Neural crest cell (in vitro differentiated cells): ENCODE results near the gene TTBK2. TPM values are rescaled to one million over a fixed set of nuclear protein-coding genes. Genes with fewer than 3 reads are reported as not detected.

ENCODE experiments used
- DNase-seq: peaks from one replicate; pipeline ENCODE4 v3.0.0; 2021; ENCODE audit warnings: low read depth, mixed read lengths, low spot score
- H3K27ac Mint-ChIP-seq: one replicate; pipeline ENCODE4 v1.8.0; 2021; ENCODE audit warnings: mild to moderate bottlenecking, mixed read lengths; ENCODE audit not compliant: unreplicated experiment
- H3K27me3 Mint-ChIP-seq: 2 replicates; pipeline ENCODE4 v1.8.0; 2021; ENCODE audit warnings: low read depth, mild to moderate bottlenecking, mixed read lengths
- H3K36me3 Mint-ChIP-seq: 2 replicates; pipeline ENCODE4 v1.8.0; 2021; ENCODE audit warnings: low read depth, mild to moderate bottlenecking, mixed read lengths
- H3K4me1 Mint-ChIP-seq: 2 replicates; pipeline ENCODE4 v1.8.0; 2021; ENCODE audit warnings: mixed read lengths
- H3K4me3 Mint-ChIP-seq: one replicate; pipeline ENCODE4 v1.8.0; 2021; ENCODE audit warnings: mild to moderate bottlenecking, mixed read lengths
- H3K9me3 Mint-ChIP-seq: 2 replicates; pipeline ENCODE4 v1.8.0; 2021; ENCODE audit warnings: mixed read lengths
- CTCF ChIP-seq: fragments of 200-600 bp; sonication (generic); conservative IDR thresholded peaks from 2 replicates; pipeline ENCODE4 v1.5.0; 2021; ENCODE audit warnings: antibody characterized with exemption, mild to moderate bottlenecking
- total RNA-seq: library from RNA; stranded (reverse); gene quantifications from 2 replicates; pipeline ENCODE4 v1.2.1, GENCODE V29; 2021

Gene TTBK2
- total RNA-seq, 1 donor from 2014 or later: 28.2 TPM

DNA sequence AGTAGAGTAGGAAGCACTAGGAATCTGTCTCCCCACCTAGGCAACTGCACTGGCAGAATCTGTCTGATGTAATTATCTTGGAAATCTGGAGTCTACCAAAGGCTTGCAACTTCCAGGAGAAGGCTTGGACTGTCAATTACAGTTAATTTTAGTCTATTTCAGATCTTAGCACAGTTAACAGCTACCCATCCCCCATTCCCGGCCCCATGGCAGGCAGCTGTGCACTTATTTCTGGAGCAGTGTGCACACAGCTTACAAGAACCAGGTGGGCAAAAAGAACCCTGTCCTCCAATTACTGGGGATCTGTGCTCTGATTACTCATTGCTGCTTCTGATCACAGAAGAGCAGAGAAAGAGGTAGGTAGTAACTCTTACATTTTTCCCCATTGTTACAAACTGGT lies 171.3 kb downstream of the TTBK2 start:
- Mint-ChIP-seq H3K4me1 (peaks cover 8% of the 10 kb centered on the region), H3K27me3 (no peaks in the 10 kb centered on the region), H3K9me3 (no peaks in the 10 kb centered on the region), H3K36me3 (peaks cover 29% of the 10 kb centered on the region), H3K4me3 (no peak overlapping the region), H3K27ac (no peak overlapping the region)
- TF ChIP-seq CTCF: no peak
- no peak for DNase-seq

- no peaks in the 10 kb centered on the region for H3K36me3 Mint-ChIP-seq
- no peaks in the 10 kb centered on the region for H3K9me3 Mint-ChIP-seq
- no peak overlapping the region for H3K27ac Mint-ChIP-seq
- H3K4me1 Mint-ChIP-seq: peaks cover 3% of the 10 kb centered on the region
- DNase-seq: no peak
- no peak overlapping the region for H3K4me3 Mint-ChIP-seq
- H3K27me3 Mint-ChIP-seq: no peaks in the 10 kb centered on the region
- TF ChIP-seq CTCF: no peak
These were observed 176.4 kb downstream of the TTBK2 start for GRCh38 chr15:42744195-42744594.

DNA sequence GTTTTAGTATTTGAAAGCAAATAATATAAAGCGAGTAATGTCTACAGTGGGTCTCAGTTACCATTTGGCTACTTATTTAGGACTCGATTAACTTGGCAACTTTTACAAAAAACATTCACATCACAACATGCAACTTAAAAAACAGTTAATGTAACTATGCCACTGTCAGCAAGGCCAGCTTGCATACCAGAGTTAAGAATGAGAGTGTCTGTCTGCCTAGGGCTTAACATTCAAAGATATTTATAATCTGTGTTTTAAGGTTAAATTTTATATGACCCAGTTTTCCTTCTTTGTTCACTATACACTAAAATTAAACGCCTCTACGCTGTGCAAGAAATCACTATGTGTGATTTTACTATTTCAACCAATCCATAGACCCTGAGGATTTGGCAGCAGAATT lies 178.4 kb downstream of the TTBK2 start:
- Mint-ChIP-seq H3K4me3 (no peak overlapping the region), H3K36me3 (no peaks in the 10 kb centered on the region), H3K4me1 (peaks cover 9% of the 10 kb centered on the region), H3K9me3 (no peaks in the 10 kb centered on the region), H3K27ac (no peak overlapping the region), H3K27me3 (no peaks in the 10 kb centered on the region)
- DNase-seq: no peak
- TF ChIP-seq CTCF: no peak

GRCh38 chr15:42741710-42742109 lies 178.9 kb downstream of the TTBK2 start:
- Mint-ChIP-seq H3K9me3 (no peaks in the 10 kb centered on the region), H3K4me1 (peaks cover 9% of the 10 kb centered on the region), H3K4me3 (no peak overlapping the region), H3K36me3 (no peaks in the 10 kb centered on the region), H3K27me3 (no peaks in the 10 kb centered on the region), H3K27ac (no peak overlapping the region)
- DNase-seq: no peak
- TF ChIP-seq CTCF: no peak

GRCh38 chr15:42737529-42738328 lies 182.8 kb downstream of the TTBK2 start:
- Mint-ChIP-seq H3K36me3 (peaks cover 2% of the 10 kb centered on the region), H3K4me1 (peaks cover 21% of the 10 kb centered on the region), H3K4me3 (peak overlapping the region; percentile 86), H3K9me3 (no peaks in the 10 kb centered on the region), H3K27me3 (no peaks in the 10 kb centered on the region), H3K27ac (peak overlapping the region; percentile 81)
- TF ChIP-seq CTCF: no peak
- DNase-seq: no peak
